ENCODE results near the gene IPO8.

- TF ChIP-seq CTBP1 (IDR thresholded peaks at IDR 0.05; ENCODE audit: borderline replicate concordance) (no peak), ELF4 (IDR thresholded peaks at IDR 0.05) (no peak), NFRKB (IDR thresholded peaks at IDR 0.05) (no peak), BHLHE40 (IDR thresholded peaks at IDR 0.05; ENCODE audit: borderline replicate concordance) (no peak), HDGF (IDR thresholded peaks at IDR 0.05; ENCODE audit: borderline replicate concordance) (no peak), FOXM1 (IDR thresholded peaks at IDR 0.05; ENCODE audit: borderline replicate concordance) (no peak), ZNF384 (IDR thresholded peaks at IDR 0.05) (no peak), FOXK2 (IDR thresholded peaks at IDR 0.05) (no peak), SP1 (IDR thresholded peaks at IDR 0.05) (no peak), FOXA1 (IDR thresholded peaks at IDR 0.05) (no peak), TARDBP (IDR thresholded peaks at IDR 0.05) (no peak)
These were observed 4.7 kb upstream of the IPO8 start for GRCh38 chr12:30700216-30700900.
